HG03103 (cell line): ENCODE data around the gene COL5A1.
"Not testable (repeated sequence)": the region's sequence is repeated elsewhere in the genome, so short reads cannot be mapped to it uniquely, and the experiment has no call there.

ENCODE experiments used
- ATAC-seq: cut with Tn5 transposase; IDR thresholded peaks from one replicate; pipeline ENCODE4 v1.9.1; 2021; ENCODE audit warnings: low read depth; ENCODE audit not compliant: unreplicated experiment

The COL5A1 gene

DNA sequence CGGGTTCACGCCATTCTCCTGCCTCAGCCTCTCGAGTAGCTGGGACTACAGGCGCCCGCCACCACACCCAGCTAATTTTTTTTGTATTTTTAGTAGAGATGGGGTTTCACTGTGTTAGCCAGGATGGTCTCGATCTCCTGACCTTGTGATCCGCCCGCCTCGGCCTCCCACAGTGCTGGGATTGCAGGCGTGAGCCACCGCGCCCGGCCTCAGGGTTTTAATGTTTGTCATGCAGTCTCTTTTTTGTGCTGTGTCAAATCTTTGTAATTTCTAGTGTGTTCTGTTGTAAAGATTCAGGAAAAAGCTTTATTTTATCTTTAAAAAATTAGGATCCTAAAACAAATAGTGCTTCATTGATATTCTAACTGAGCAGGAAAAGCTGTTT, 62.1 kb downstream of the COL5A1 start:
- not testable (repeated sequence) for ATAC-seq

DNA sequence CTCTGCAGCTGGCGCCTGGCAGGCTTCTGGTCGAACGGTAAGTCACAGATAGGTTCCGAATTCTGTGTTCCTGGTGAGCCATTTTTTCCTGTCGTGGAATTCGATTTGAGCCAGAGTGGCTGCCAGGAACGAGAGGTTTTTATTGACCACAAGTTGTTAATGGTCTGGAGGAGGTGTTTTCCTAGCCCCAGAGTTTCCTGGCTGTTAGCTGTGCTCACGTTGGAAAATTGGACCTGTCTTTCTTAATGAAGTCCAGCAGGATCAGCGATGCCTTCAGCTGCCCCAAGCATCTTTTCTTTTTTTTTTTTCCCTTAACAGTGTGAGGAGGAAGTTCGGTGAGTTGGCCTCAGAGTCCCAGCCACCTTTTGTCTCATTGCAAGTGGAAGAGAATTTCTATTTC, 62.9 kb downstream of the COL5A1 start:
- no peak for ATAC-seq

DNA sequence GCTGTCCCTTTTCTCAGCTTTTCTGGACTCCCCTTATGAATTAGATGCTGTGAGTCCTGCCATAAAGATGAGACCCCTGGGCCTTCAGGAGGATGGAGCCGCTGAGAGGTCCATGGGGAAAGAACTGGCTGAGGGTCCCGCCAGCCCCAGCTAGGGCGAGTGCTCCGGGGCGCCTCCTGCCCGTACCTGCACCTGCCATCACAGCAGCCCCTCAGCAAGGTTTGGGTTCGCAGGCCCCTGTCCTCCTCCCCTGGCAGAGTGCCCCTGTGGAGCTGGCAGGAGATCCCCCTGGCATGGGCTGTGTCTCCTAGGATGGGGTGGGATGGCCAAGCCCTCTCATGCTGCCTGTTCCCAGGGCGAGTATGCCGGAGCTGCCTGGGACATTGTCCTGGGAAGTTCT, 64.2 kb downstream of the COL5A1 start:
- ATAC-seq: no peak

DNA sequence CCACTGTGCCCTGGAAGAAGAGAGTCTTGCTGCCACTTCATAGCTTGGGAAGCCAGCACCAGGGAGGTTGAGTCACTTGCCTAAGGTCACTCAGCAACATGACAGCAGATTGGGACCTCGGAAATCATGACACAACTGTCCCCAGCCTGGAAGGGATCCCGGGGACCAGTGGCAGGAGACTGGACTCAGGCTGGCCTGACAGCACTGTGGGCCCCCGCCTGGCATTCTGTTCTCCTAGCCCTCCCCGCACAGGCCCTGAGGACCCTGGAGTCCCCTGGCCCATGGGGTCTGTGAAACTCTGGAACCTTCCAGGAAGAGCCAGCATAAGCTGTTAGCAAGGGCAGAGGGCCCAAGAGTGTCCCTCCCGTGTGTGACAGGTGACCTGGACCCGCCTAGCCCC, 64.9 kb downstream of the COL5A1 start:
- ATAC-seq: no peak

DNA sequence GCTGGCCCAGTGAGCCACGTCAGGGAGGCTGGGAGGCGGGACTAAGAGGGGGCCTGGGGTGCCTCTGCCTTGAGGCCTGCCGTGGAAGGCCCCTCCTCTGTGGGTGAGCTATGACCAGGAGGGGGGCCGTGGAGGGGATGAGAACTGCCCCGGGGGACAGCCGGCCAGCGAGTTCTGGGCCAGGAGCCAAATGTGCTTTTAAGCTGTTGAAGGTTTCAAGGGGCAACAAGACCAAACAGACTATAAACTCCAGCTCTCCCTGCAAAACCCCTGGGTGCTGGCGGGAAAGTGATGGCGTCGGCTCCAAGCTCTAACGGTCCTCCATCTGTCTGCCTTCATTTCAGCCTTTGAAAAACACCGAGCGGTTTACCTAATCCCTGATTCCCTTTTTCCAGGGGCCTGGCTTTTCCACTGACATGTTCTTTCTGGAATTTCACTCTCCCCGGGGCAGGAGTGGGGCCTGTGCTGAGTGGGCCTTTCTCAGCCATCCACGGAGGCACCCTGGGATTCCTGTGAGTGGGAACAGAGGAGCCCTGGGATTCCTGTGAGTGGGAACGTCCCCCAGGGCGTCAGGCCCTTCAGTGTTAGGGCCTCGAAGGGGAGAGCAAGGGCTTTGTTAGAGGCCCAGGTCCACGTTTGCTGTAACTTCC, 65.6 kb downstream of the COL5A1 start:
- ATAC-seq: no peak

DNA sequence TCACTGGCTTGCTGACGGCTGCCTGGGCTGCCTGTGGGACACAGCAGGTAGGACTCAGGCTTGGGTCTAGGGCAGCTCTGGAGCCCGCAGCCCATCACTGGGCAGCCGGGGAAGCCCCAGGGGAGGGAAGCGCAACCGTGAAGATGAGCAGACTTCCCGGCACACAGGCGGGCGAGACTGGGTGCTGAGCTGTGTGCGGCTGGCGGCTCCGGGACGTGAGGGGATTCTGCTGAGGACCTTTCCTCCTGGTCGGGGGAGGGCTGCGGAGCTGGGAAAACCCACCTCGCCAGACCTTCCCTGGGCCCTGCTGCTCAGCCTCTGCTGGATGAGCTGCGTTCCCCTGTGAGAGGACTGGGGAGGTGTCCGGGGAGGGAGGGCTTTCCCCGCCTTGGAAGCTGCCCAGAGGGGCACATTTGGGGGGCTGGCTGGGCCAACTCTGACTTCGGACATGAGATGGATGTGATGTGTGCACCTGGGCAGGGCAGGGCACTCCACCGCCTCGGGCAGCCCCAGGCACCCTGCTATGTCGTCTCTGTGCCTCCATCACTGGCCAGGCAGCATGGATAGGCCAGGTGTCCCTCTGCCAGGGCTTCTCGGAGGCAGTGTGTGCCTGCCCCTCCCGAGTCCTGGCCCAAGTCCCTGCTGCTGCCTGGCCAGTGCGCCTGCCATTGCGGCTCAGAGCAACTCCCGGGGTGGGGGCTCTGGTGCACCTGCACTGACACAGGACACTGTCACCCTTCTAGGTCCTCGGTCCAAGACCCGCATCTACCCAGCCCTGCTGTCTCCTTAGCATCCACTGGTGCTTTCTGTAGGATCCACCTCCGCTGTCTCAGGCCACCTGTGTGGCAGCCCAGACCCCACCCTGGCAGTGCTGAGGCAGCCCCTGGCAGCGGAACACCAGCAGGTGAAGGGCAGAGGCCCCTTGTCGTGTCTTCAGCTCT, 66.4 kb downstream of the COL5A1 start:
- no peak for ATAC-seq

DNA sequence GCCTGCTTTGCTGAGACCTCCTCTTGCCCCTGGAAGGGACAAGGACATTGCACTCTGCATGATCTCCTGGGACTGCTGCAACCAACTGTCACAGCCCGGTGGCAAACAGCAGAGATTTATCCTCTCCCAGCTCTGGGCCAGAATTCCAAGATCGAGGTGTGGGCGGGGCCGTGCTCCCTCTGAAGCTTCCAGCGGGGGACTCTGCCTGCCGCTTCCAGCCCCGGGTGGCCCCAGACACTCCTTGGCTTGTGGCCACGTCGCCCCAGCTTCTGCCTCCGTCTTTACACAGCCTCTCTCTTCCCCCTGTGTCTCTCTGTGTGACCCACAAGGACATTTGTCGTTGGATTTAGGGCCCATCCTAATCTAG, 67.1 kb downstream of the COL5A1 start:
- no peak for ATAC-seq

DNA sequence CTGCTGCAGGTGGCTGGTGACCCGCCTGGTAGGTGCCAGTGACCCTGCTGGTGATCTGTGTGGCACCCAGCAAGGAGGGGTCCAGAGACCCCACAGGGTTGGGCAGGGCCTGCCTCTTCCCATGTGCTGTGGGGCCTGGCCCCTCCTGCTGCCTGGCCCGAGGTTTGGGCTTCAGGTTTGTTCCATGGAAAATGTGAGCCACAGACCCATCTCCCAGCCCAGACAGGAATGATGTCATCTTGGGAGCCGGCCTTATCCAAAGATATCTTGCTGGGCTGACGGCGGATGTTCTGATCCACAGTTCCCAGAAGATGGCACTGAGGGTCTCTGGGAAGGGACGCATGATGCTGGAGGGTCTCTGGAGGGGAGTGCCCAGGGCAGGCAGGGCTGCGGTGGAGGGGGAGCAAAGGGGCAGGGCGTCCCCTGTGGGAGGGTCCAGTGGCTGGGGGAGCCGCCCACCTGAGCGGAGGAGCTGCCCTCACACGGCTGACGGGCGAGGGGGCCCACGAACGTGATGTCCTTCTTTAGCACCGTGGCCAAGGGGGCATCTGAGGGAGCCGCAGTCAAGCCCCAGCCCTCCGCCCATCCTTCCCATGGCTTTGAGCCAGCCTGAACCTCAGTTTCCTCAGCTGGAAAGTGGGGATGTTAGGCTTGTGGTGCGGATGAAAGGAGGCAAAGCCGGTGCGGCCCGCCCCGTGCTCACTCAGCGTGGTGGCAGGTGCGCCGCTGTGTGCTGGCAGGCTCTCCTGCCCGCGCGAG, 68.1 kb downstream of the COL5A1 start:
- ATAC-seq: no peak

DNA sequence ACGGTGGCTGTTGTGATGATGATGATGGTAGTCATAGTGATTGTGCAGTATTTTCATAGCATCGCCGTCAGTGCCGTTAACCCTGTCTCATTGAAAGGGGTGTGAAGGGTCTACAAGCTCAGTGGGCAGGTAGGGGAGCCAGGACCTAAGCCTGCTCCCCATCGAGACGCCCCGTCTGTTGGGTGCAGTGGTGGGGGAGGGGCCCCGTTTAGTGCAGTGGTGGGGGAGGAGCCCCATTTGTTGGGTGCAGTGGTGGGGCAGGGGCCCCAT, 68.6 kb downstream of the COL5A1 start:
- no peak for ATAC-seq

DNA sequence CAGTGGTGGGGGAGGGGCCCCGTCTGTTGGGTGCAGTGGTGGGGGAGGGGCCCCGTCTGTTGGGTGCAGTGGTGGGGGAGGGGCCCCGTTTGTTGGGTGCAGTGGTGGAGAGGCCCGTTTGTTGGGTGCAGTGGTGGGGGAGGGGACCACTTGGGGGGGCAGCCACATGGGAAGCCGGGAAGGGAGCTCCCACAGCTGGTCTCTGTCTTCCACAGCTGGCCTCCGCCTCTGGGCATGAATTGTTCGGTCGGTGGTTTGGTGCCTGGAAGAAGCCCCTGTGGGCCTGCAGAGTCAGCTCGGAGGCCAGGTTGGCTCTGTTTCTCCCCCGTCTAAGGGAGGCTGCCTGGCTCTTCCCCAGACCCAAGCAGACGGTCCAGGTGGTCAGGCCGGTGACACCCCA, 69.3 kb downstream of the COL5A1 start:
- no peak for ATAC-seq

DNA sequence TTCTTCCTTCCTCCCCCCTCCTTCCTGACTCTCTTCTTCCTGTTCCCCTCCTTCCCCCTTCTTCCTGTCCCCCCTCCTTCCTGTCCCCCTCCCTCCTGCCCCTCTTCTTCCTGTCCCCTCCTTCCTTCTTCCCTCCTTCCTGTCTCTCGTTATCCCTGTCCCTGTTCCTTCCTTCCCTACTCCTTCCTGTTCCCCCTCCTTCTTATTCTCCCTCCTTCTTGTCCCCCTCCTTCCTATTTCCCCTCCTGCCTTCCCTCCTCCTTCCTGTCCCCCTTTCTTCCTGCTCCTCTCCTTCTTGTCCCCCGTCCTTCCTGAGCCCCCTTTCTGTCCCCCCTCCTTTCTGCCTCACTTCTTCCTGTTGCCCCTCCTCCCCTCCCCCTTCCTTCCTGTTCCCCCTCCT, 70.6 kb downstream of the COL5A1 start:
- no peak for ATAC-seq

DNA sequence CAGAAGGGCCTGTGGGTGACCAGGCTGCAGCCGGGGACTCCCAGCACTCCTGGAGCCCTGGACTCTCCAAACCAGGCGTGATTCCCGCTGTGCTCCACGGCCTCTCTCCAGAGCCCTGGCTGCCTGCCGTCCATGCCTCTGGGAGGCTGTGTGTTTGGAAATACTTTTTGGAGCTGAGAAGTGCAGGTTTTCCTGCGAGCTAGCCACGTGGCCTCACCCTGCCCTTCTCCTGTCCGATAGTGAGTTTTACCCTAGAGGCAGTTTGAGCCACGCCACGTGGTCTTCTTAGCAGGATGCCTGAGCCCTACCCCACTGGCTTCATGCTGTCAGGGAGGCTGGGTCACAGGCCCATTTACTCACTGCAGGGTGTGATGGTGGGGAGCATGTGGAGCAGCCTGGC, 71.3 kb downstream of the COL5A1 start:
- no peak for ATAC-seq

DNA sequence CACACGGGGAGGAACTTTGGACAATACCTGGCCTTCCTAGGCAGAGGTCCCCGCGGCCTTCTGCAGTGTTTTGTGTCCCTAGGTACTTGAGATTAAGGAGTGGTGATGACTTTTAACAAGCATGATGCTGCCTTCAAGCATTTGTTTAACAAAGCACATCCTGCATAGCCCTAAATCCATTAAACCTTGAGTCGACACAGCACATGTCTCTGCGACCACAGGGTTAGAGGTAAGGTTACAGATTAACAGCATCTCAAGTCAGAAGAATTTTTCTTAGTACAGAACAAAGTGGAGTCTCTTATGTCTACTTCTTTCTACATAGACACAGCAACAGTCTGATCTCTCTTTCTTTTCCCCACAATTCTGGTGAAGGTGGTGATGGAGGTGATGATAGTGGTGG, 73.9 kb downstream of the COL5A1 start:
- not testable (repeated sequence) for ATAC-seq

DNA sequence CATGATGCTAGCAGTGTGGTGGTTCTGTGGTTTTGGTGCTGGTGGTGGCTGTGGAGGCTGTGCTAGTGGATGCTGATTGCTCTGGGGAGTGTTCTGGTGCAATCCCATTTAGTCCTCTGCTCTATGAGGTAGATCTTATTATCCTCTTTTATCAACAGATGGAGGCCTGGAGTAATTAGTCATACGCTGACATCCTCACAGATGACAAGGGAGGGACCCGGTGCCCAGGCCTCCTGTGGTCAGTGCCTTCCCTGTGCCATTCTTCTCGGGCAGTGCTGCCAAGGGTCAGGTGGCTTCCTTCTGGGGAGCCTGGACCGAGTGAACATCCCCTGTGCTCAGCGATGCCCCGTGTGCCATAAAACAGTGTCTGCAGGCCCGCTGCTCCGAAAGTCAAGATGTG, 74.5 kb downstream of the COL5A1 start:
- ATAC-seq: no peak

DNA sequence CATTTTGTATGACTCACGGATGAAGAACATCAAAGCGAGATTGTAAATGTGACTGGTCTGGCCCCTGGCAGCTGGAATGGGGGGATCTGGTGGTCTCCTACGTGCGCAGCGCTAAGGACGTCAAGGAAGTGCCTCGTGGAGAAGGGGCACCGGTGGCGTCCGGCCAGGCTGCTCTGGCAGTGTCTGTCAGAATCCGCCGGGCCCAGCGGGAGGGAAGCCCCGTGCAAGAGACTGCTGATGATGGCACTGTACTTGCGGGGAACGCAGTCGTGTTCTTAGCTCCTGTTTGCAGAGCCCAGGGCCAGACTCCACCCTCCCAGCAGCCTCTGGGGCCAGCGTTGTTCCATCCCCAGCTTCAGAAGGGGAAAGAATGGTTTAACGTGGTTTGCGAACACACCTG, 75.5 kb downstream of the COL5A1 start:
- ATAC-seq: no peak

DNA sequence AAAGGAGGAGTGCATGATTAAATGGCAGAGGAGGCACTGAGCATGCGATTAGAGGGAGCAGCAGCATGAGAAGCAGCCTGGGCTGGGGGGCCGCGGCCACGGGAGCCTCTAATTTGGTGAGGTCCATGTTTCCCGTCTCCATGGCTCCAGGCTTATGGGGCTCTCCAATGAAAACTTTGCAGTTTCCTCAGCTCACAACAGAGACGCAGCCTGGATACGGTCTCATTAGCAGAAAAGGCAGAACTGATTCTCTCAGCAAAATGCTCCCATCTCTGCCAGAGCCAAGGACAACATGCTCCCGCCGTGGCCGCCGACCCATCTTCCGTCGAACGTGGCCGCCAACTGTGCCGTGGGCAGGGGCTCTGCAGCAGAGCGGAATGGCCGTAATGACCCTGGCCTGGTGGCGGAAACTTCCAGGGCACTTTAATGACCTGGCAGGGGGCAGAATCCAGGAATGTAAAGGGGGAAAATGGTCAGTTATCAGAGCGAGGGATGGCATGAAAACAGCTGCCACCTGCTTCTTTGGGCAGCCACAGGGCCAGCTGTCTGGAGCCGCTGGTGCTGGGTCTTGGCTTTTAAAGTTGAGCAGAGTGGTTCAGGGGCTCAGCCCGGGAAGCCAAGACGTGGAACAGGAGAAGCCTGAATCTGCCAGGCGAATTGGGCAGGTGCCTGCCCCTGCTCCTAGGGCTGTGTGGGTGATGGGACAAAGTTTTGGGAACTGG, 76.5 kb downstream of the COL5A1 start:
- ATAC-seq: no peak

DNA sequence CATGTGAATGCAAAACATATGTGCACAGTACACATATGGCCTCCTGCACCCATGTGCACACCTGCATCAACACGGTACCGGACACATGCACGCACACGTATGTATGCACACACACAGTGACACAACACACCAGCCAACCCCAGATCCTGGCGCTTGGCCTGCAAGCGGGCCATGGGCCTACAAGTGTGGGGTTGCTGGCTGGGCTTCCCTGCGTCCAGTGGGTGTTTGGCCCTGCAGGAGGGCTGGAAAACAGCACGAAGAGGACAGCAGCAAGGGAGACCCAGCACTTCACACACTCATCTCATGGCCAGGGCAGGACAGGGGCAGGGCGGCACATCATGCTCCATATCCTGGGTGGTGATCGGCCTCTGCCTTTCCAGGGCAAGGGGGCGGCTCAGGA, 77.7 kb downstream of the COL5A1 start:
- no peak for ATAC-seq

DNA sequence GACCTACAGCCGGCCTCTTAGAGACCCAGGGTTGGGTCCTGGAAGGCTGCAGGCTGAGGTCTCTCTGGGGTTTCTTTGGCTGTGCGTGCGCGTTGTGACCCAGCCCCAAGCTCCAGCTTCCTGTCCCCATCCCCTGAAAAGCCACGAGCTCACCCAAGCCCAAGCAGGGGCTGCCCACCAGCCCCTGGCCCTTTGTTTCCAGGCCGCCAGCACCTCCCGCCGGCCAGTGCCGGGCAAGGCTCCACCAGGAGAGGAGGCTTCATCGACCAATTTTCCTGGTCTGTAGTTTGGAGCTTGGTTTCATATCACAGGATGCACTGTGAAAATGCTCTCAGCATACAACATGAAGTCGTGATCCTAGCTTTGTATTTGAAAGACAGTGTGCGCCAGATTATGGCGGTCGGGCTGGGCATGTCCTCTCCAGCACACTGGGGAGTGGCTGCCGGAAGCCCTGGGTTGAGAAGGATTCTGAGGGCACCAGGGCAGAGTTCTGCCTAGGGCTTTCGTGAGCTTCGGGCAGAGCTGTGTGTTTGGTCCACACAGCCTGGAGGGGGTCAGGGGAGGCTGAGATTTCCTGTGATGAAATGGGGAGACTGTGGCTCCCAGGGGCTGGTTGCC, 78.6 kb downstream of the COL5A1 start:
- ATAC-seq: no peak

DNA sequence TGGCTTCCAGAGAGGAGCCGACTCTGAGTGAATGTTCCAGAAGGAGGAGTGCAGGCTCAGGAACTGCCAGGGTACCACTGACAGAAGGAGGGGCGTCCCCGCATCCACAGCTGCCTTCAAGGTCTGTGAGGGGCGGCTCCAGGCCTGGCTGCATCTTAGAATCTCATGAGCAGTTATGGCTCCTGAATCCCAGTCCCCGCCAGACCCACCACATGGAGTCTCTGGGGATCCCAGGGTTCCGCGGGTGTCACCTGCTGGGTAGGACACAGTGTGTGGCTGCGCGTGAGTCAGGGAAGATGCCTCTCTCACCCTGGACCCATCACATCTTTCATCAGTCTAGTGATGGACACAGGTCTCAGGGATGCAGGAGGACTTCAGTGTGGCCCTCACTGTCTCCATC, 79.2 kb downstream of the COL5A1 start:
- ATAC-seq: no peak

DNA sequence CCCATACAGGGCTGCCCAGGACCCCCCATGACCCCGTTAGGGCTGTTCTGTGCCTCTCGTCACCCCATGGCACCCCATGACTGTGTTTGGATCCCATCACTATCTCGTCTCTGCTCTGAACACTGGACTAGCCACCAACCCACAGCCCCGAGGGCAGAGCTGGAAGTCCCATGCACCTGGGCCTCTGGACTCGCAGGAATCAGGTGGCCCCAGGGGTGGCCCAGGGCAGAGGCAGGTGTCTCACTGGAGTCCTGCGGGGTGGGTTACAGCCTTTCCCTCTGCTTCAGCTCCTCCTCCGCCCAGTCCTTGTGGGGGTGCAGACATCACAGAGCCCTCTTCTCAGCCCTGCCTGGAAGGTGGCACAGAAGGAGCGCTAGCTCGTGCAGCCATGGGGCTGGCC, 79.7 kb downstream of the COL5A1 start:
- ATAC-seq: no peak
